Activated naive CD4-positive, alpha-beta T cell treated with anti-CD3 and anti-CD28 coated beads, Interleukin-2, amount 10 ng/mL, durations not matched to agents 7 days and 5 days (primary cell): Measurements from ENCODE around the gene AGFG1.
A peak's percentile ranks its signal among the peaks of the same experiment; 100 is the strongest.

Source experiments
- CTCF ChIA-PET: fragments of 350-600 bp; sonication (Branson Sonifier 250); formaldehyde crosslinking; loops from one replicate; lab custom pipeline; 2021; ENCODE audit warnings: antibody characterized with exemption; lab: Charles Lee
- DNase-seq: peaks from one replicate; pipeline ENCODE4 v3.0.0-alpha.2; 2020
- H3K27ac Mint-ChIP-seq: one replicate; pipeline ENCODE4 v1.8.0; 2021; ENCODE audit warnings: mild to moderate bottlenecking, moderate library complexity, mixed read lengths
- H3K27me3 Mint-ChIP-seq: one replicate; pipeline ENCODE4 v1.8.0; 2021; ENCODE audit warnings: mild to moderate bottlenecking, mixed read lengths
- H3K36me3 Mint-ChIP-seq: one replicate; pipeline ENCODE4 v1.8.0; 2021; ENCODE audit warnings: mixed read lengths
- H3K4me1 Mint-ChIP-seq: one replicate; pipeline ENCODE4 v1.8.0; 2021; ENCODE audit warnings: mixed read lengths
- H3K4me3 Mint-ChIP-seq: one replicate; pipeline ENCODE4 v1.8.0; 2021; ENCODE audit warnings: mild to moderate bottlenecking, moderate library complexity, mixed read lengths
- H3K9me3 Mint-ChIP-seq: one replicate; pipeline ENCODE4 v1.8.0; 2021; ENCODE audit warnings: mixed read lengths

Gene AGFG1, protein sequence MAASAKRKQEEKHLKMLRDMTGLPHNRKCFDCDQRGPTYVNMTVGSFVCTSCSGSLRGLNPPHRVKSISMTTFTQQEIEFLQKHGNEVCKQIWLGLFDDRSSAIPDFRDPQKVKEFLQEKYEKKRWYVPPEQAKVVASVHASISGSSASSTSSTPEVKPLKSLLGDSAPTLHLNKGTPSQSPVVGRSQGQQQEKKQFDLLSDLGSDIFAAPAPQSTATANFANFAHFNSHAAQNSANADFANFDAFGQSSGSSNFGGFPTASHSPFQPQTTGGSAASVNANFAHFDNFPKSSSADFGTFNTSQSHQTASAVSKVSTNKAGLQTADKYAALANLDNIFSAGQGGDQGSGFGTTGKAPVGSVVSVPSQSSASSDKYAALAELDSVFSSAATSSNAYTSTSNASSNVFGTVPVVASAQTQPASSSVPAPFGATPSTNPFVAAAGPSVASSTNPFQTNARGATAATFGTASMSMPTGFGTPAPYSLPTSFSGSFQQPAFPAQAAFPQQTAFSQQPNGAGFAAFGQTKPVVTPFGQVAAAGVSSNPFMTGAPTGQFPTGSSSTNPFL

DNA sequence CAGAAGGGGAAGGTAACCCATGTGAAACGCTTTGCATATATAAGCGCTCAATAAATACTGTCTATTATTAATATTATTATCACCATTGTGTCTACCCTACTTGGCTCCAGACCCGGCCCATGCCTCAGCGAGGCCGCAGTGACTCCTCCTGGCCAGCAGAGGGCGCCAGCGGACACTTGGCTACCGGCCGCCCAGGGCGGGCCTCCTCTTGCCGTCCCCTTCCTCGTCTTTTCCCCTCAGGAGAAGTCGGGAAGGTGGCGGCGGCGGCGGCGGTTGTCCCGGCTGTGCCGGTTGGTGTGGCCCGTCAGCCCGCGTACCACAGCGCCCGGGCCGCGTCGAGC is at the start of gene AGFG1:
AGFG1 (plus strand) TSS at position 233 of the 341 bp plus-strand sequence. CDS start 266 bp downstream, outside the sequence.
- CTCF ChIA-PET, result interaction anchor here (1.0 to 1.3 kb wide), 3 partner anchors 10 to 17 kb away, joined by 5 to 6 read pairs (median 5); no protein-coding TSS in a partner anchor
- no peaks in the 10 kb centered on the region for H3K9me3 Mint-ChIP-seq
- H3K4me3 Mint-ChIP-seq, result peak within 1 kb of the TSS; percentile 87
- H3K27ac Mint-ChIP-seq, result peak within 1 kb of the TSS; percentile 84
- peaks cover 45% of the 10 kb centered on the region for H3K4me1 Mint-ChIP-seq
- no peaks in the 10 kb centered on the region for H3K27me3 Mint-ChIP-seq
- no peaks in the 10 kb centered on the region for H3K36me3 Mint-ChIP-seq
- peak; percentile 87 for DNase-seq

DNA sequence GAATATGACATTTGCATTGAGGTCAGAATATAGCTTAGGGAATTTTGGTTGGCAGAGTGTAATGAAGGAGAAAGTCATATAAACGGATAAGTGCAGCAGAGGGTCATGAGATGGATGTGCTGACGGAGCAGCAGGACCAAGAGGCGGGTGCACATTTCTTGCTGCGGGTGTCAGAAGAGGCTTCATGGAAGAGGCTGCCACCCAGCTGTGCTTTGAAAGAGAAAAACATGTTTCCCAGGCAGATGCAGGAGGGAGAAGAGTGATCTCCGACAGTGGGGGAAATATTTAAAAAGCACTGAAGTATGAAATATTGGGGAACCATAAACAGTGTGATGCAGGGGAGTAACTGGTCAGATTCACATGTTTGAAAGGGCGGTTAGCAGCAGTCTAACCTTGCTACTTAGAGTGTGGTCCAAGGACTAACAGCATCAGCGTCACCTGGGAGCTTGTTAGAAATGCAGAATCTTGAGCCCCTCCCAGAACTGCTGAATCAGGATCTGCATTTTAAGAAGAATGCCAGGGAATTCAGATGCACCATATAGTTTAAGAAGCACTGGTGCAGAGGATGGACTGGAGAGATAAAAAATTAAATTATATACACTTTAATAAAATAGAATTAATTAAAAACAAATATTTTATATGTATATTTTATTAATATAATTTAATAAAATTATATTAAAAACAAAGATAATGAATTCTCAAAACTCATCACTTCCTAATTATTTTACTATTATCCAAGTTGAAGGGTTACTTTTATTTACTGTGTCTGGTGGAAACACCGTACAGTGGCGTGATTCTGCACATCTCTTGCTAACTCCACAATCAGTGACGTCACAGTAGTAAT is 48.1 kb upstream of the AGFG1 start:
- Mint-ChIP-seq H3K4me3 (no peak overlapping the region), H3K36me3 (no peaks in the 10 kb centered on the region), H3K27me3 (no peaks in the 10 kb centered on the region), H3K9me3 (no peaks in the 10 kb centered on the region), H3K27ac (no peak overlapping the region), H3K4me1 (no peaks in the 10 kb centered on the region)
- DNase-seq, result no peak
- CTCF ChIA-PET, result no interaction called here

DNA sequence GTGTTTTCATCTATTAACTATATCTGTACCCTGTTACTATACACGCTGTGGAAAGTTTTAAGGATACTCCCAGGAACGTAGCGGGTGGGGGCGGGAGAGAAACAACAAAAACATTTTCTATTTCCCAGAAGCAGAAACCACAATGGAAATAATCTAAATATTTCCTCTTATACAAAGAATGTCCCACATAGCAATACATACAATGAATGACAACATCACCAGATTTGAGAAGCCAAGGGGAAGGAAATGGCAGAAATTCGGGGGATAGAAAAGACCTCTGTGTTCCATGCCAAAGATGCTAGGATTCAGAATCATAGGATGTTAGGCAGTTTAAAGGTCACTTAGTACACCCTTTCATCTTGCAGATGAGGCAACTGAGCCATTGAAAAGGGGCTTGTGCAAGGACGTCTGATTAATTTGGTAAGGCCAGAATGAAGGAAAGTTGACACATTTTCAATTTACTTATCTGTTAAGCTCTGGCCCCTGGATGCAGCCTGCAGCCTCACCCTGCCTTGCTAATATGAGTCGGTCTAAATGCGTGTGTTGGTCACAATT is 43.1 kb upstream of the AGFG1 start:
- Mint-ChIP-seq H3K9me3 (peaks cover 16% of the 10 kb centered on the region), H3K27me3 (no peaks in the 10 kb centered on the region), H3K36me3 (peaks cover 7% of the 10 kb centered on the region), H3K27ac (no peak overlapping the region), H3K4me3 (no peak overlapping the region), H3K4me1 (no peaks in the 10 kb centered on the region)
- DNase-seq, result no peak
- CTCF ChIA-PET, result interaction anchor here (0.6 kb wide), 1 partner anchor 14 kb away, joined by 3 read pairs; no protein-coding TSS in a partner anchor

DNA sequence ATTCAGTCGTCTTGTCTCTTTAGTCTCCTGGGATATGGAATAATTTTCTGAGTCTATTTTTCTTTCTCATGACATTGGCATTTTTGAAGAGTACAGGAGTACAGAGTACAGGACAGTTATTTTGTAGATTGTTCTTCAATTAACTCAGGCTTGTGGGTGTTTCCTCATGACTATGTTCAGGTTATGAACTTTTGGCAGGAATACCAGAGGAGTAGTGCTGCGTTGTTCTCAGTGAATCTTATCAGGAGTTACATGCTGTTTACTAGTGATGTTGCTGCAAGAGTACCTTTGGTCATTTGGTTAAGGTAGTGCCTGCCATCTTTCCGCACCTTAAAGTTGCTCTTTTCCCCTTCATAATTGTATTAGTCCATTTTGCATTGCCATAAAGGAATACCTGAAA is 41.3 kb upstream of the AGFG1 start:
- H3K36me3 Mint-ChIP-seq, result peaks cover 7% of the 10 kb centered on the region
- H3K4me3 Mint-ChIP-seq, result no peak overlapping the region
- no peak overlapping the region for H3K27ac Mint-ChIP-seq
- no peaks in the 10 kb centered on the region for H3K4me1 Mint-ChIP-seq
- H3K9me3 Mint-ChIP-seq, result peaks cover 16% of the 10 kb centered on the region
- no peaks in the 10 kb centered on the region for H3K27me3 Mint-ChIP-seq
- DNase-seq, result no peak
- CTCF ChIA-PET, result no interaction called here

DNA sequence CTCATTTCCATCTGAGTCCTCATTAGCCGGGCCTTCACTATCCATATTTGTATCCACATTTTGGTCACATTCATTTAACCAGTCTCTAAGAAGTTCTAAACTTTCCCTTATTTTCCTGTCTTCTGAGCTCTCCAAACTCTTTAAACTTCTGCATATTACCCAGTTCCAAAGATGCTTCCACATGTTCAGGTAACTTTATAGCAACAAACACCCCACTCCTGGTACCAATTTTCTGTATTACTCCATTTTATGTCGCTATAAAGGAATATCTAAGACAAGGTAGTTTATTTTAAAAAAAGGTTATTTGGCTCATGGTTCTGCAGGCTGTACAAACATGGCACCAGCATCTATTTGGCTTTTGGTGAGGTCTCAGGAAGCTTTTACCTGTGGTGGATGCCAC is 38.8 kb upstream of the AGFG1 start:
- Mint-ChIP-seq H3K27me3 (no peaks in the 10 kb centered on the region), H3K9me3 (peaks cover 18% of the 10 kb centered on the region), H3K27ac (no peak overlapping the region), H3K4me3 (no peak overlapping the region), H3K36me3 (peaks cover 7% of the 10 kb centered on the region), H3K4me1 (no peaks in the 10 kb centered on the region)
- CTCF ChIA-PET, result no interaction called here
- DNase-seq, result no peak

DNA sequence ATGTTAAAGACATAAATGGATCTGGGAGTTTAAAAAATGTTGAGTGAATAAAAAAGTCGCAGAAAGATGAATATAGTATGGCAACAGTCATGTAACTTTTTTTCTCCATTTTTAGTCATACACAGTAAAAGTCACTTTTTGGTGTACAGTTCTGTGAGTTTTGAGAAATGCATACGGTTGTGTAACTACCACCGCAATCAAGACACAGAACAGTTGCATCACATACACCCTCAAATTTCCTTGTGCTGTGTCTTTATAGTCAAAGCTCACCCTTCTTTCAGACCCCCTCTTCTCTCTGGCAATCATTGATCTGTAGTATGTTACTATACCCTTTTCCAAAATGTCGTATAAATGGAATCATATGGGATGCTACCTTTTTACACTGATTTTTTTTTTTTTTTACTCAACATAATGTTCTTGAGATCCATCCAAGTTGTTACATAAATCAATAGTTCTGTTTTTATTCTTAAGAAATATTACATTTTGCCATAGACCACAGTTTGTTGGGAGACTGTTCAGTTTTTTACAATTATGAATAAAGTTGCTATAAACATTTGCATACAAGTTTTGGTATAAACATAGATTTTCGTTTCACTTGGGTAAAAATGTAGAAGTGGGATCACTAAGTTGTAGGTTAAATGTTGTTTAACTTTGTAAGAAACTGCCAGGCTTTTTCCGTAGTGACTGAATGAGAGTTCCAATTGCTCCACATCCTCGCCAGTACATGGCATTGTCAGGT is 35.4 kb upstream of the AGFG1 start:
- Mint-ChIP-seq H3K27ac (no peak overlapping the region), H3K9me3 (peaks cover 14% of the 10 kb centered on the region), H3K4me3 (no peak overlapping the region), H3K36me3 (peaks cover 7% of the 10 kb centered on the region), H3K27me3 (no peaks in the 10 kb centered on the region), H3K4me1 (no peaks in the 10 kb centered on the region)
- CTCF ChIA-PET, result no interaction called here
- DNase-seq, result no peak

DNA sequence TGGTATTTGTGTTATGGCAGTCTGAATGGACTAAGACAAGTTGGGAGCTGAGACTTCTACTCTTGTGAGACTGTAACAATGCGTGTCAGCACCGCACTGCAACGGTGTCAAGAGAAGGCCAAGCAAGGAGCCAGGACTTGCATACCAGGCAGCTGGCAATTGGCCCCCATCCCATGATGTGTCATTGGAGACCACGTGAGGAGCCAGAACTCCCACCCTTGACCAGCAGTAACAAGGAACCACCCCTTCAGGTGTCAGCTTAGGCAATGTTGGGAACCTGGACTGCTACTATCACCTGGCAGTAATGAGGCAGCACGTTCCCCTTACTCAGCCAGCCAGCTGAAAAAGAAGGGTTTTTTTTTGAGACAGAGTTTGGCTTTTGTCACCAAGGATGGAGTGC is 32.7 kb upstream of the AGFG1 start:
- no peaks in the 10 kb centered on the region for H3K27me3 Mint-ChIP-seq
- no peak overlapping the region for H3K27ac Mint-ChIP-seq
- peaks cover 2% of the 10 kb centered on the region for H3K9me3 Mint-ChIP-seq
- H3K4me1 Mint-ChIP-seq, result no peaks in the 10 kb centered on the region
- H3K36me3 Mint-ChIP-seq, result no peaks in the 10 kb centered on the region
- no peak for DNase-seq
- H3K4me3 Mint-ChIP-seq, result no peak overlapping the region
- CTCF ChIA-PET, result no interaction called here

DNA sequence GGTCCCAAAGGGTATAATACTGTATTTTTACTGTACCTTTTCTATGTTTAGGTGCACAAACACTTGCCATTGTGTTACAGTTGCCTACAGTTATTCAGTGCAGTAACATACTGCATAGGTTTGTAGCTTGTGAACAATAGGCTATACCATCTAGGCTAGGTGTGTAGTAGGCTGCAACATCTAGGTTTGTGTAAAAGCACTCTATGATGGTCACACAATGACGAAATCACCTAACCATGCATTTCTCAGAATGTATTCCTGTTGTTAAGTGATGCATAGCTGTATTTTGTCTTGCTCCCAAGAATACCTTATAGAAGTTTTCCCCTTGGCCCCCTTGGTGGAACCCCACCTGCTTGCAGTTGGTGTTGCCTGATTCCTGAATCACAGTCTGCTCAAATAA is 29.3 kb upstream of the AGFG1 start:
- no peak overlapping the region for H3K27ac Mint-ChIP-seq
- H3K36me3 Mint-ChIP-seq, result no peaks in the 10 kb centered on the region
- H3K4me1 Mint-ChIP-seq, result no peaks in the 10 kb centered on the region
- H3K4me3 Mint-ChIP-seq, result no peak overlapping the region
- no peaks in the 10 kb centered on the region for H3K9me3 Mint-ChIP-seq
- DNase-seq, result no peak
- CTCF ChIA-PET, result no interaction called here
- H3K27me3 Mint-ChIP-seq, result no peaks in the 10 kb centered on the region

DNA sequence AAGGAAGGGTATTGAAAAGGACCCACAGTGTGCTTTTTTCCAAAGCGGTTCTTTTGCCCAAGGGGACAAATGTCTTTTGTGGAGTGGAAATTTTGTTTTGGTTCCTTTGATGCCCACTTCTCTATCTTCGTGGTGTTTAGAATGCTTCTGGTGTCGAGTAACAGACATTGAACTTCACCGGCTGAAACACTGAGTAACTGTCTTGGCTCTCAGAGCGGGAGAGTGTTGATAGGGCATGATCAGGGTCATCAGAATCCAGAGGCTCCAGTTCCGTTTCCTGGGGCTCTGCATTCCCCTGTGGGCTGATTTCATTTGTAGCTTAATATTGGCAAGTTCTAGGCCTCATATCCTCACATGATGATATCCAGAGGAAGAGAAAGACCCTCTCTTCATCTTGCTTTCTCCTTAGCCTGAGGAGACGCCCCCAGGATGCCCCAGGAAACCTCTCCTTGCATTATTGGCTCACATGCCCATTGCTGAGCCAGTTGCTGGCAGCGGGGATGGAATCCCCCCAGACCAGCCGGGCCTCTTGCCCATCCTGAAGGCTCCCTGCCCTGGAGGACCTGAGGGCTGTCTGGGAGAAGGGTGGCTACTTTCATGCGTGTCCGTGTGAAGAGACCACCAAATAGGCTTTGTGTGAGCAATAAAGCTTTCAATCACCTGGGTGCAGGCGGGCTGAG is 27.9 kb upstream of the AGFG1 start:
- Mint-ChIP-seq H3K27ac (no peak overlapping the region), H3K4me3 (no peak overlapping the region), H3K36me3 (no peaks in the 10 kb centered on the region), H3K9me3 (no peaks in the 10 kb centered on the region), H3K4me1 (no peaks in the 10 kb centered on the region), H3K27me3 (peaks cover under 1% of the 10 kb centered on the region)
- no peak for DNase-seq
- CTCF ChIA-PET, result no interaction called here

DNA sequence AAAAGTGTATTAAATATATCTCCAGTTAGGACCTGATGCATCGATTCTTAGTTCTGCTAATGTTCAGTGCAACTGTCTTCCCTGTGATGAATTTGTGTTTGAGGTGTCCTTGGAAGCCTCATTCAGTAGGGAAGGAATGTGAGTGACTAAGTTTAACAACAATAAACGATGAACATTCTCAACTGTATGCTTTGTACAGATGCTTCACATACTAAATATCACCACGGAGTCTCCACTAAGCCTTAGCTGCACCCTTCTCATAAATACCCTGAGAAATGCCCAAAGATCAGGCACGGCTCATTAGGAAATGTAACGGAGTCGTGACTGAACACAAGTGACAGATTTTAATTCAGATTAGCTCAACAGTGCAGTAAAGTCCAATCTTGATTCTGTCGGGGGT is 24.4 kb upstream of the AGFG1 start:
- Mint-ChIP-seq H3K4me1 (no peaks in the 10 kb centered on the region), H3K27me3 (peaks cover 4% of the 10 kb centered on the region), H3K27ac (no peak overlapping the region), H3K4me3 (no peak overlapping the region), H3K36me3 (no peaks in the 10 kb centered on the region), H3K9me3 (no peaks in the 10 kb centered on the region)
- DNase-seq, result no peak
- CTCF ChIA-PET, result no interaction called here

DNA sequence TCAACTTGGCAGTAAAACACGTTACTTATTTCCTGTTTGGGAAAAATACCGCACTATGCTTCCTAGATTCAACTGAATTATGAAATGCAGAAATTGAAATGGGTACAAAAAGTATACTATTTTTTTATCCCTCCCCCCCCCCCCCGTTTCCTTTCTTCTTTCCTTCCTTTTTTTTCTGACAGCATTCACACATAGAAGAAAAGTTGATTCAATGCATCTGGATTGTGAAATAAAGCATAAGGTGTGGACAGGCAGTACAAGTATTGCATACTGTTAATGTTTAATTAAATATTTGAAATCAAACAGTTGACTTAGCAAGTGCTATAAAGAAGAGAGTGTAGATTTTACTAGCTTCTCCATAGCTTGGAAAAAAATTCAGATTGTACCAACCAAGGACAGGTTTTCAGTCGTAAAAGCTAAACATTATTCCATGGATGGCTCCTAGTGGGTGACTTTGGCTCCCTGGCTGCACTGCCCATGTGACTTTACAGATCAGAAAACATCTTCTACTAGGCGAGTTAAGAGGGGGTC is 21.6 kb upstream of the AGFG1 start:
- H3K27me3 Mint-ChIP-seq, result peaks cover 4% of the 10 kb centered on the region
- no peak for DNase-seq
- no peak overlapping the region for H3K27ac Mint-ChIP-seq
- no peaks in the 10 kb centered on the region for H3K4me1 Mint-ChIP-seq
- no peak overlapping the region for H3K4me3 Mint-ChIP-seq
- no peaks in the 10 kb centered on the region for H3K9me3 Mint-ChIP-seq
- no peaks in the 10 kb centered on the region for H3K36me3 Mint-ChIP-seq
- CTCF ChIA-PET, result no interaction called here

DNA sequence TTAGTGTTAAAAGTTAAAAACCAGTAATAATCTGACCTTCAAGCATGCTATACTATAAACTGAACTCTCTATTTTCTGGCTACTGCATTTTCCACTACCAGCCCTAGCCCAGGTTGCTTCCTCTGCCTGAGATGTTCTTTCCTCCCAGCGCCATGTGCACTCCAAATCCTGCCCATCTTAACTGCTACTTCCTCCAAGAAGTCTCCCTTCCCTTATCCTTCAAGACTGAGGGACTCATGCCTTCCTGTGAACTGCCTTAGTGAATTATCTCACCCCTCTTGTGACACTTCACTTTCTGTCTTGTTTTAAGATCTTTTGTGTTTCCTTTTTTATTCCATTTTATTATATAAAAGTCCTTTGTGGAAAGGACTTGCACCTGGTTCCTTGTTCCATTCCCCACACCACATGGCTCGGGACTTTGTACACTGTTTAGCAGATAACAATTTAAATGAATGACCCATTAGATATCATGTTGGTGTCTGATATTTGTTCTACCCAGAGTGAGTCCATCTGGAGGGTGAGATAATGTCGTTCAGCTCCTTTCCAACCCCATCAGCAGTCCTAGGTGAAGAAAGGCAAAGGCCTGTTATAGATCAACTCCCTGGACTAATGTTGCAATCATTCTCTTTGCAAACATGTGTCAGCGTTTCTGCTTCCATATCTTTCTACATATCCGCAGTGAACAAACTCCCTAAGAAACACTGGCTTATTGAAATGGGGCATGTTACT is 20.9 kb upstream of the AGFG1 start:
- Mint-ChIP-seq H3K4me3 (no peak overlapping the region), H3K27me3 (peaks cover 4% of the 10 kb centered on the region), H3K4me1 (no peaks in the 10 kb centered on the region), H3K9me3 (no peaks in the 10 kb centered on the region), H3K27ac (no peak overlapping the region), H3K36me3 (no peaks in the 10 kb centered on the region)
- CTCF ChIA-PET, result no interaction called here
- no peak for DNase-seq

DNA sequence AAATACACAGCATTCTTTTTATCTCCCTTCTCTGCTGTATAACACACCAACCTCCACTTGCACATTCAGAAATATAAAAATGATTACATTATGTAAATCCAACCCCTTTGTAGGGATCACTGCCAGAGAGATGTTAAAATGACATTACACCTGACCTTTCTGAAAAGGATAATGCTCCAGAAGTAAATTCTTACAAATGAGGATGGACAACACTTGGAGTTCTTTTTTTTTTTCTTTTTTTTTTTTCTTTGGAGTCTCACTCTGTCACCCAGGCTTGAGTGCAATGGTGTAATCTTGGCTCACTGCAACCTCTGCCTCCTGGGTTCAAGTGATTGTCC is 20.3 kb upstream of the AGFG1 start:
- peaks cover 4% of the 10 kb centered on the region for H3K27me3 Mint-ChIP-seq
- no peaks in the 10 kb centered on the region for H3K9me3 Mint-ChIP-seq
- H3K27ac Mint-ChIP-seq, result no peak overlapping the region
- no peak for DNase-seq
- H3K4me3 Mint-ChIP-seq, result no peak overlapping the region
- no peaks in the 10 kb centered on the region for H3K36me3 Mint-ChIP-seq
- CTCF ChIA-PET, result no interaction called here
- no peaks in the 10 kb centered on the region for H3K4me1 Mint-ChIP-seq
